ENCODE data around the gene RAI2. TPM values are rescaled to one million over a fixed set of nuclear protein-coding genes. Genes with fewer than 3 reads are reported as not detected.
A peak's percentile ranks its signal among the peaks of the same experiment; 100 is the strongest.

Gene RAI2
- total and polyA plus RNA-seq, 3 donors from 2014 or later: 5.7 to 13.5 (median 12.1) TPM

DNA sequence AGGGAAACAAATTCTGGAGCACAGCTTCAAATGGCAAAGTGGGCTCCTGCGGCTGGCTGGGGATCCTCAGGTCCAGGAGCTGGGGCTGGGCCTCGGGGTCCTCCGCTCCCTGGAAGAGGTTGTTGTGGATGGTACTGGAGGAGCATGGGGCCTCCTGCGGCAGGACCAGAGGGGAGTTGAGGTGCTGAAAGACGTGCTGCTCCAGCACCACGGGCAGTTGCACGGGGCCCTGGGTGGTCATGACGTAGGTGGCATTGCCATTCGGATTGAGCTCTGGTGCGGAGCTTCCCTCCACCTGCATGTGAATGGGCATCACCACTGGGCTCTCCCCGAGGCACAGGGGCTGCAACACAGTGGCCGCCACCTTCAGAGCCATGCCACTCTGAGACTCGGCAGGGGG lies 59.7 kb downstream of the RAI2 start:
- Histone ChIP-seq H3K27me3 (no peaks in the 10 kb centered on the region), H3K4me3 (no peak overlapping the region), H3K9me3 (no peaks in the 10 kb centered on the region), H3K4me1 (no peaks in the 10 kb centered on the region), H3K36me3 (ENCODE audit: low read depth, missing control alignments) (no peaks in the 10 kb centered on the region), H3K27ac (no peak overlapping the region)
- intact Hi-C loops (cut with DNase I; ENCODE audit: low total_unique reads): no loop called here
- TF ChIP-seq POLR2A (IDR thresholded peaks at IDR 0.05): no peak
- TF ChIP-seq, protein P1, sequence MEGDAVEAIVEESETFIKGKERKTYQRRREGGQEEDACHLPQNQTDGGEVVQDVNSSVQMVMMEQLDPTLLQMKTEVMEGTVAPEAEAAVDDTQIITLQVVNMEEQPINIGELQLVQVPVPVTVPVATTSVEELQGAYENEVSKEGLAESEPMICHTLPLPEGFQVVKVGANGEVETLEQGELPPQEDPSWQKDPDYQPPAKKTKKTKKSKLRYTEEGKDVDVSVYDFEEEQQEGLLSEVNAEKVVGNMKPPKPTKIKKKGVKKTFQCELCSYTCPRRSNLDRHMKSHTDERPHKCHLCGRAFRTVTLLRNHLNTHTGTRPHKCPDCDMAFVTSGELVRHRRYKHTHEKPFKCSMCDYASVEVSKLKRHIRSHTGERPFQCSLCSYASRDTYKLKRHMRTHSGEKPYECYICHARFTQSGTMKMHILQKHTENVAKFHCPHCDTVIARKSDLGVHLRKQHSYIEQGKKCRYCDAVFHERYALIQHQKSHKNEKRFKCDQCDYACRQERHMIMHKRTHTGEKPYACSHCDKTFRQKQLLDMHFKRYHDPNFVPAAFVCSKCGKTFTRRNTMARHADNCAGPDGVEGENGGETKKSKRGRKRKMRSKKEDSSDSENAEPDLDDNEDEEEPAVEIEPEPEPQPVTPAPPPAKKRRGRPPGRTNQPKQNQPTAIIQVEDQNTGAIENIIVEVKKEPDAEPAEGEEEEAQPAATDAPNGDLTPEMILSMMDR (IDR thresholded peaks at IDR 0.05): no peak
- WGBS, 2 donors: 87% methylated on average over 3 of the region's 13 CpGs; no CpG with 5 or more reads in 1 of the 2 donors
- DNase-seq: no peak

DNA sequence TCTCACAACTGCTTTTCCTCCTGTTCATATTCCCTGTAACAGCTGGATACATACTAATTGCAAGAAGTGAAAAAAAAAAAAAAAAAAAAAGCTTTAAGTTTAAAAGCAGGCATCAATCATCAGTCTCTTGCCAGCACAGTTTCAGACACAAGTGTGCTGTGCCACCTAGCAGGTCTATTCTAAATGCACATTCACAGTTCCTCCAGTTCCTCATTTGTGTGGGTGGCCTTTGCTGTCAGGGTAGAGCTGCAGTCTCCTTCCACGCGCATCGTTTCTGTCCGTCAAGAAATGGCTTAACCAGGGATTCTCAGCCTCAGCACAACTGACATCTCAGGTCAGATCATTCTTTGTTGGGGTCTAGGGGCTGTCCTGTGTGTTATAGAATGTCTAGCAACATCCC lies 62.2 kb downstream of the RAI2 start:
- no peak overlapping the region for H3K27ac ChIP-seq
- intact Hi-C loops (cut with DNase I; ENCODE audit: low total_unique reads): no loop called here
- H3K4me3 ChIP-seq: no peak overlapping the region
- H3K27me3 ChIP-seq: no peaks in the 10 kb centered on the region
- H3K4me1 ChIP-seq: no peaks in the 10 kb centered on the region
- no peak for DNase-seq
- H3K36me3 ChIP-seq (ENCODE audit: low read depth, missing control alignments): no peaks in the 10 kb centered on the region
- no peaks in the 10 kb centered on the region for H3K9me3 ChIP-seq
- TF ChIP-seq, protein P1 (IDR thresholded peaks at IDR 0.05): no peak
- TF ChIP-seq POLR2A (IDR thresholded peaks at IDR 0.05): no peak
- 91 to 94% methylated on average over 4 of the region's 4 CpGs for WGBS, 2 donors

DNA sequence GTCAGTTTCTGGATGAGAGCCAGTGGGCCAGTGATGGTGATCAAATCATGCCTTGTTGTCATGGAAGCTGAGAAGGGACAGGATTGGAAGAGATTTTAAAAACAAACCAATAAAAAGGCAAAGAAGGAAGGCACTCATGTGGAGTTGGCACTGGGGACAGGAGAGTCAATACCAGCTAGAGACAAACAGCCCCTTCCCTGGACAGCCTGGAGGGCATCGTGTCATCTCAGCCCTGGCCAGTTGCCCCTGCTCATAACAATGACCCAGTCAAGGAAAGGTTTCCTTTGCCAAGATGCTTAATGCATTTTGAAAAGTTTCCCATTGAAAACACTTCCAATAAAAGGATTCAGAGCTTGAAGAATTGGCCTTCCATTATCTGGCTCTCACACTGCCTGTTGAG lies 68.3 kb downstream of the RAI2 start:
- no peak overlapping the region for H3K4me3 ChIP-seq
- no peak for TF ChIP-seq POLR2A (IDR thresholded peaks at IDR 0.05)
- TF ChIP-seq, protein P1 (IDR thresholded peaks at IDR 0.05): no peak
- H3K9me3 ChIP-seq: no peaks in the 10 kb centered on the region
- no peak overlapping the region for H3K27ac ChIP-seq
- WGBS, 2 donors: 22 to 50% methylated on average over 1 of the region's 1 CpG
- intact Hi-C loops (cut with DNase I; ENCODE audit: low total_unique reads): no loop called here
- H3K4me1 ChIP-seq: no peaks in the 10 kb centered on the region
- no peaks in the 10 kb centered on the region for H3K36me3 ChIP-seq (ENCODE audit: low read depth, missing control alignments)
- H3K27me3 ChIP-seq: no peaks in the 10 kb centered on the region
- no peak for DNase-seq

DNA sequence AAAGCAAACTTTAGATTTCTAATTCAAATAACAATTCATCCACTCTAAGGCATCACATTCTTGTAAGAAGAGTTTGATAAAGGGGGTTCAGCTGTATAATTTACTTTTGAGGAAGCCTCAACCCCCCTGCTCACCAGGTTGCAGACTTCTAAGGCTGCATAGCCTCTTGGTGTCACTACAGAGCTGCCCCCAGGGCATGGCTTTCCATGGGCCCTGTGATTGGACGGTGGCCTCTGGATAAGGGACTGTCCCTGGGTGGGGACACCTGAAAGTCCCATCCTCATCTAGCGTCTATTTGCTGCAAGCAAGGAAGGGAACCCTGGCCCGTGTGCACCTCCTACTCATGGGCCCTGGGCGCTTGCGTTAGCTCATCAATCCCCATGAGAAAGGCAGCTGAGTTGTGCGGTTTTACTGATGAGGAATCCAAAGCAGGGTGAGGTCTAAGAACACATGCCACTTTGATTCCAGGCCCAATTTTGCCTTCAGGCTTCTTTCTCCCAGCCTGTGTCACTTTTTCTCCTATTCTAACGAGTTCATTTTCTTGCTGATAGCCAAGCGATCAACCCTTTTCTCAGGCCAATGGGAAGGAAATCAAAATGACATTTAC lies 72.0 kb downstream of the RAI2 start:
- Histone ChIP-seq H3K9me3 (no peaks in the 10 kb centered on the region), H3K4me3 (no peak overlapping the region), H3K27me3 (no peaks in the 10 kb centered on the region), H3K36me3 (ENCODE audit: low read depth, missing control alignments) (no peaks in the 10 kb centered on the region), H3K27ac (no peak overlapping the region), H3K4me1 (no peaks in the 10 kb centered on the region)
- intact Hi-C loops (cut with DNase I; ENCODE audit: low total_unique reads): no loop called here
- TF ChIP-seq, protein P1 (IDR thresholded peaks at IDR 0.05): no peak
- TF ChIP-seq POLR2A (IDR thresholded peaks at IDR 0.05): no peak
- no peak for DNase-seq
- WGBS, 2 donors: 54 to 76% methylated on average over 2 to 8 of the region's 8 CpGs

DNA sequence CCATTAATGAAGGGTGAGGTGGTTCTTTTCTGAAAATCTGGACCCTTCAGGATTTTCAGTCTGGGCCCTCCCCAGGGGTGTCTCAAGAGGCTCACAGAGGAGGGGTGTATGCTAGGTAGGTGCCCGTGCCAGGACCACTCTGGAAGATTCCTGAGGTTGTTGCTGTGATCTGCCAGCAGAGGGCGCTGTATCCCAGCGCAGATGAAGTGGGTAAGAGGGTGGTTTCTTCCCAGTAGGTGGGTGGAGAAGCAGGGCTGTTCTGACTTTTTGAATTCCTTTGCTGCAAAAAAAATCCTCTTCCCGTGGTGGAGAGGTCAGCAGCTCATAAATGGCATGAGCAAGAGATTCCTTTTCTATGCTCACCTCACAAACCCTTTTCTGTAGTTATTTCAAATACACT lies 72.7 kb downstream of the RAI2 start:
- no peaks in the 10 kb centered on the region for H3K4me1 ChIP-seq
- peak; percentile 43 for DNase-seq
- WGBS, 2 donors: 10 to 11% methylated on average over 3 of the region's 4 CpGs
- H3K4me3 ChIP-seq: no peak overlapping the region
- H3K27ac ChIP-seq: no peak overlapping the region
- H3K27me3 ChIP-seq: no peaks in the 10 kb centered on the region
- intact Hi-C loops (cut with DNase I; ENCODE audit: low total_unique reads): no loop called here
- H3K36me3 ChIP-seq (ENCODE audit: low read depth, missing control alignments): no peaks in the 10 kb centered on the region
- TF ChIP-seq, protein P1 (IDR thresholded peaks at IDR 0.05): peak; percentile 59 to 80 (median 64)
- no peak for TF ChIP-seq POLR2A (IDR thresholded peaks at IDR 0.05)
- no peaks in the 10 kb centered on the region for H3K9me3 ChIP-seq

Measured in testis (tissue), 3 donors.